Esophagus muscularis mucosa (tissue), 4 donors: Measurements from ENCODE around the gene ATIC. TPM values are rescaled to one million over a fixed set of nuclear protein-coding genes. Genes with fewer than 3 reads are reported as not detected.
A peak's percentile ranks its signal among the peaks of the same experiment; 100 is the strongest.

ENCODE experiments used
- DNase-seq: peaks from one replicate; pipeline ENCODE4 v3.0.0-alpha.2; 2017; ENCODE audit errors: extremely low spot score
- H3K27ac ChIP-seq, 4 donors: fragments of 200-600 bp; sonication (generic); replicated peaks in 1 of 4; 1 replicate in 3 of 4; 2 replicates in 1 of 4; pipeline ENCODE4 v1.5.1; 2016 to 2019; ENCODE audit warnings: mild to moderate bottlenecking in 1 of 4
- H3K27me3 ChIP-seq, 4 donors: fragments of 200-600 bp; sonication (generic); one replicate each; pipeline versions ENCODE4 v1.5.1 to v1.6.0; 2016 to 2019
- H3K36me3 ChIP-seq, 4 donors: fragments of 200-600 bp; sonication (generic); one replicate each; pipeline ENCODE4 v1.5.1; 2016 to 2019
- H3K4me1 ChIP-seq, 4 donors: fragments of 200-600 bp; sonication (generic); one replicate each; pipeline ENCODE4 v1.5.1; 2016 to 2019
- H3K4me3 ChIP-seq, 4 donors: fragments of 200-600 bp; sonication (generic); 1 replicate in 2 of 4; 2 replicates in 2 of 4; pipeline ENCODE4 v1.5.1; 2016 to 2019; ENCODE audit warnings: mild to moderate bottlenecking in 4 of 4, moderate library complexity in 1 of 4
- H3K9me3 ChIP-seq, 4 donors: fragments of 200-600 bp; sonication (generic); 1 replicate in 3 of 4; 2 replicates in 1 of 4; pipeline ENCODE4 v1.5.1; 2016 to 2019
- CTCF ChIP-seq, 3 experiments: fragments of 200-600 bp in 2 of 3; fragments of 450-650 bp in 1 of 3; sonication (generic) in 2 of 3; IDR thresholded peaks; one replicate each; pipeline ENCODE4 v1.5.1; 2017 to 2019; ENCODE audit warnings: antibody characterized with exemption in 3 of 3, mild to moderate bottlenecking in 2 of 3, moderate library complexity in 1 of 3
- EP300 ChIP-seq: sonication (generic); formaldehyde crosslinking; IDR thresholded peaks from one replicate; pipeline ENCODE4 v1.6.1; 2017; ENCODE audit warnings: antibody characterized with exemption
- POLR2A ChIP-seq: fragments of 450-650 bp; IDR thresholded peaks from one replicate; pipeline ENCODE4 v1.6.1; 2017; ENCODE audit warnings: antibody characterized with exemption, moderate library complexity, mild to moderate bottlenecking, low read depth
- POLR2AphosphoS5 ChIP-seq, 2 donors: sonication (generic); formaldehyde crosslinking; IDR thresholded peaks; one replicate each; pipeline ENCODE4 v1.6.1; 2017; ENCODE audit warnings: antibody characterized with exemption in 2 of 2
- WGBS: methylation state at CpG from one replicate; pipeline ENCODE4 v1.1.5; 2018; 5-methylcytosine and 5-hydroxymethylcytosine counted together
- intact Hi-C: fragments of 100-400 bp; cut with DNase I; formaldehyde crosslinking; loops from one replicate; pipeline ENCODE4 v1.15.1; 2023
- total RNA-seq, 4 donors: library from RNA; depleted of rRNA; stranded (reverse); fragments of >200 nt; gene quantifications; one replicate each; pipeline versions ENCODE4 v1.1.0 to v1.2.1, GENCODE V29; 2016

ATIC gene
- total RNA-seq, 4 donors from 2014 or later, result 29.1 to 50.8 (median 34.4) TPM

GRCh38 chr2:215376103-215376780 lies 64.4 kb downstream of the ATIC start:
- no peak for TF ChIP-seq EP300
- TF ChIP-seq CTCF (IDR thresholded peaks at IDR 0.05), result no peak
- no peak for TF ChIP-seq POLR2A
- TF ChIP-seq POLR2AphosphoS5 (IDR thresholded peaks at IDR 0.05), result no peak
- peaks cover 79 to 100% (median 91%) of the 10 kb centered on the region in 4 donors for H3K36me3 ChIP-seq
- peak overlapping the region in 2 of 4 donors; percentile 10 to 11 for H3K27ac ChIP-seq
- H3K4me1 ChIP-seq, result peaks cover 0 to 8% (median 6%) of the 10 kb centered on the region in 4 donors
- no peak for DNase-seq
- WGBS, result 76% methylated on average over 9 of the region's 9 CpGs
- intact Hi-C loops, result loop anchor here (5.0 kb wide), 1 partner anchor 46 kb away; no protein-coding TSS in a partner anchor
- H3K9me3 ChIP-seq, result no peaks in the 10 kb centered on the region
- H3K27me3 ChIP-seq, result no peaks in the 10 kb centered on the region
- no peak overlapping the region for H3K4me3 ChIP-seq

- Histone ChIP-seq H3K9me3 (no peaks in the 10 kb centered on the region), H3K4me1 (peaks cover 0 to 5% (median 0%) of the 10 kb centered on the region in 4 donors), H3K27me3 (no peaks in the 10 kb centered on the region), H3K27ac (peak overlapping the region in 2 of 4 donors; percentile 12 to 53), H3K4me3 (no peak overlapping the region), H3K36me3 (peaks cover 82 to 100% (median 93%) of the 10 kb centered on the region in 4 donors)
- WGBS, result 70% methylated on average over 2 of the region's 2 CpGs
- no peak for DNase-seq
- TF ChIP-seq POLR2A (no peak), EP300 (no peak), POLR2AphosphoS5 (IDR thresholded peaks at IDR 0.05) (no peak), CTCF (IDR thresholded peaks at IDR 0.05) (no peak)
- intact Hi-C loops, result loop anchor here (5.0 kb wide), 1 partner anchor 45 kb away; no protein-coding TSS in a partner anchor
Measured at GRCh38 chr2:215377283-215377682, 65.4 kb downstream of the ATIC start.

GRCh38 chr2:215378045-215378444 lies 66.2 kb downstream of the ATIC start:
- WGBS, result 87% methylated on average over 3 of the region's 3 CpGs
- intact Hi-C loops, result loop anchor here (5.0 kb wide), 1 partner anchor 44 kb away; no protein-coding TSS in a partner anchor
- no peak for TF ChIP-seq POLR2A
- no peak for TF ChIP-seq POLR2AphosphoS5 (IDR thresholded peaks at IDR 0.05)
- no peak for TF ChIP-seq CTCF (IDR thresholded peaks at IDR 0.05)
- no peak for TF ChIP-seq EP300
- no peaks in the 10 kb centered on the region for H3K27me3 ChIP-seq
- peaks cover 86 to 100% (median 94%) of the 10 kb centered on the region in 4 donors for H3K36me3 ChIP-seq
- H3K27ac ChIP-seq, result no peak overlapping the region
- no peak overlapping the region for H3K4me3 ChIP-seq
- peaks cover 0 to 5% (median 0%) of the 10 kb centered on the region in 4 donors for H3K4me1 ChIP-seq
- no peaks in the 10 kb centered on the region for H3K9me3 ChIP-seq
- no peak for DNase-seq

- no peak for TF ChIP-seq CTCF (IDR thresholded peaks at IDR 0.05)
- TF ChIP-seq EP300, result no peak
- TF ChIP-seq POLR2AphosphoS5 (IDR thresholded peaks at IDR 0.05), result peak; percentile 5 to 22
- Histone ChIP-seq H3K36me3 (peaks cover 89 to 100% (median 95%) of the 10 kb centered on the region in 4 donors), H3K27me3 (no peaks in the 10 kb centered on the region), H3K4me3 (no peak overlapping the region), H3K4me1 (peaks cover 0 to 5% (median 0%) of the 10 kb centered on the region in 4 donors), H3K27ac (no peak overlapping the region), H3K9me3 (no peaks in the 10 kb centered on the region)
- 87% methylated on average over 7 of the region's 7 CpGs for WGBS
- no peak for DNase-seq
- intact Hi-C loops, result loop anchor here (5.0 kb wide), 1 partner anchor 43 kb away; no protein-coding TSS in a partner anchor
Measured at GRCh38 chr2:215379039-215379438, 67.2 kb downstream of the ATIC start.
